Spleen (tissue), 7 donors: ENCODE measurements around the gene TMEM107.

Source experiments
- CTCF ChIP-seq, 11 experiments: fragments of 200-600 bp in 7 of 11; fragments of 450-650 bp in 4 of 11; sonication (generic) in 4 of 11; IDR thresholded peaks in 8 of 11; conservative IDR thresholded peaks in 3 of 11; 1 replicate in 7 of 11; 2 replicates in 4 of 11; pipeline versions ENCODE4 v1.4.0 to v1.8.0; 2016 to 2021; ENCODE audit warnings: antibody characterized with exemption in 11 of 11, inconsistent platforms in 4 of 11, mild to moderate bottlenecking in 1 of 11
- POLR2A ChIP-seq, 3 donors: fragments of 450-650 bp; IDR thresholded peaks; one replicate each; pipeline ENCODE4 v1.5.1; 2017; ENCODE audit warnings: antibody characterized with exemption in 3 of 3, mild to moderate bottlenecking in 1 of 3
- donor health status: DM: no; HTN: no; CAD: no; lungs with moderate emphysema.
- donor health status: DM: no; HTN: no; CAD: no.
- donor health status: DM: no; HTN: no; CAD: no.

DNA sequence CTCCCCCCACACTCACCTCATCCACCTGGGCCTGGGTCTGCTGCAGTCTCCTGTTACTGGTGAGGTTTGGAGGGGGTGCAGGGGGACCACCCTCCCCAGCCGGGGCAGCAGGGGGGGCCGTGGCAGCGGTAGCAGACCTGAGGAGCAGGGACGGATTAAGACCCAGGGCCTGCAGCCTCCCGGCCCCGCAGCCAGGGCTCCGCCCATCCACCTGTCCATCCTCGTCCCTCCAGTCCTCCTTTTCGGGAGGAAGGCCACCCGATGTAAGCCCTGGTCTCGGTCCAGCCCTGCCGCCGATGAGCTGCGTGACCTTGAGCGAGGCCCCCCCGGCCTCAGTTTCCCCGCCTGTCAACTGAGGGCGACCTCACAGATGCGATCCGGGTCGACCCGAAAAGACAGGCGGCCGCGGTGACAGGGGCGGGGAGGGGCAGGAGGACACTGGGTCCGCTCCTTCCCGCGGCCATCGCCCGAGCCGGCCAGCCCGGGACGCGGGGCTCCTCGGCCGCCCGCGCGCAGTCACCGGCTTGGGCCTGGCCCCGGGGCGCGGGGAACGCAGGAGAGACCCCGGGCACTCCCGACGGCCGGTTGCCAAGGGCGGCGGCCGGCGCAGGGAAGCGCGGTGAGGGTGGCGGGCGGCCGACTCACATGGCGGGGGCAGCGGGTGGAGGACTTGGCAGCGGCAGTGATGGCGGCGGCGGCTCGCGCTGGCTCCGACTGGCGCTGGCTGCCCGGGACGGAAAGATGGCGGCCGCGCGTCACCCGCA is 13.8 kb downstream of the TMEM107 start, which contains the start of gene VAMP2:
- TF ChIP-seq CTCF (IDR thresholded peaks at IDR 0.05 in 8 of 11, conservative IDR thresholded peaks at IDR 0.05 in 3 of 11) (peak in 6 of 11 experiments; percentile 12 to 38 (median 24)), POLR2A (IDR thresholded peaks at IDR 0.05) (peak in 2 of 3 donors; percentile 59 to 70)
